DOHH2 (cell line): ENCODE measurements around the gene STX7.
A peak's percentile ranks its signal among the peaks of the same experiment; 100 is the strongest.

Source experiments
- H3F3A ChIP-seq: fragments of 200-600 bp; sonication (generic), shearing (Covaris generic); 2 replicates; pipeline ENCODE4 v1.6.0; 2016; ENCODE audit warnings: antibody characterized with exemption, mild to moderate bottlenecking; ENCODE audit not compliant: control insufficient read depth, insufficient read depth
- H3K27ac ChIP-seq: fragments of 200-600 bp; sonication (generic); 2 replicates; pipeline ENCODE4 v1.5.1; 2014; ENCODE audit warnings: low read depth, mild to moderate bottlenecking, low read length, moderate library complexity
- H3K27me3 ChIP-seq: fragments of 200-600 bp; sonication (generic); 2 replicates; pipeline ENCODE4 v1.6.1; 2014; ENCODE audit warnings: mild to moderate bottlenecking, low read length, mixed read lengths; ENCODE audit not compliant: control insufficient read depth
- H3K36me3 ChIP-seq: fragments of 200-600 bp; sonication (generic); 2 replicates; pipeline ENCODE4 v1.6.1; 2014; ENCODE audit warnings: mild to moderate bottlenecking, low read length, moderate library complexity, mixed read lengths; ENCODE audit not compliant: control insufficient read depth
- H3K4me1 ChIP-seq: fragments of 200-600 bp; sonication (generic); 2 replicates; pipeline ENCODE4 v1.6.1; 2014; ENCODE audit warnings: mild to moderate bottlenecking, low read length, mixed read lengths; ENCODE audit not compliant: control insufficient read depth
- H3K4me2 ChIP-seq: fragments of 200-600 bp; sonication (generic); 2 replicates; pipeline ENCODE4 v1.6.0; 2014; ENCODE audit warnings: mild to moderate bottlenecking, low read length, moderate library complexity
- H3K4me3 ChIP-seq: fragments of 200-600 bp; sonication (generic); 2 replicates; pipeline ENCODE4 v1.5.1; 2014; ENCODE audit warnings: mild to moderate bottlenecking, low read length, mixed read lengths
- H3K79me2 ChIP-seq: fragments of 200-600 bp; sonication (generic); 2 replicates; pipeline ENCODE4 v1.6.1; 2014; ENCODE audit warnings: mild to moderate bottlenecking, low read length, mixed read lengths; ENCODE audit not compliant: control insufficient read depth
- H3K9me2 ChIP-seq: fragments of 200-600 bp; sonication (generic); replicated peaks from 2 replicates; pipeline ENCODE4 v1.6.1; 2014; ENCODE audit warnings: mild to moderate bottlenecking, low read length, mixed read lengths; ENCODE audit not compliant: control insufficient read depth
- H3K9me3 ChIP-seq: fragments of 200-600 bp; sonication (generic); 2 replicates; pipeline ENCODE4 v1.6.1; 2014; ENCODE audit warnings: antibody characterized with exemption, low read length, mixed read lengths; ENCODE audit not compliant: control insufficient read depth, insufficient read depth
- H4K20me1 ChIP-seq: fragments of 200-600 bp; sonication (generic); 2 replicates; pipeline ENCODE4 v1.6.0; 2014; ENCODE audit warnings: low read depth, mild to moderate bottlenecking, antibody characterized with exemption, low read length, moderate library complexity; ENCODE audit not compliant: control insufficient read depth, insufficient read depth
- CTCF ChIP-seq: fragments of 200-600 bp; sonication (generic); IDR thresholded peaks from one replicate; pipeline ENCODE4 v1.5.1; 2014; ENCODE audit warnings: antibody characterized with exemption, mild to moderate bottlenecking, low read depth, low read length; ENCODE audit not compliant: poor library complexity, severe bottlenecking
- EZH2phosphoT487 ChIP-seq: fragments of 200-600 bp; sonication (generic); IDR thresholded peaks from 2 replicates; pipeline ENCODE4 v1.6.1; 2017; ENCODE audit warnings: borderline replicate concordance, mild to moderate bottlenecking, antibody characterized with exemption, low read length, moderate library complexity, mixed read lengths

STX7 gene

GRCh38 chr6:132515386-132515785 lies 2.5 kb upstream of the STX7 start:
- Histone ChIP-seq H3K4me1 (peaks cover 35% of the 10 kb centered on the region), H3K27me3 (no peaks in the 10 kb centered on the region), H3K27ac (no peak overlapping the region), H3K4me2 (no peak overlapping the region), H3K79me2 (peaks cover 33% of the 10 kb centered on the region), H3K9me2 (no peaks in the 10 kb centered on the region), H3K36me3 (peaks cover 19% of the 10 kb centered on the region), H4K20me1 (no peaks in the 10 kb centered on the region), H3K9me3 (no peaks in the 10 kb centered on the region), H3K4me3 (no peak overlapping the region), H3F3A (peaks cover 9% of the 10 kb centered on the region; the same call in 1 of the 2 replicates)
- TF ChIP-seq EZH2phosphoT487: no peak
- no peak for TF ChIP-seq CTCF

- H3K4me1 ChIP-seq: peaks cover 46% of the 10 kb centered on the region
- TF ChIP-seq CTCF: no peak
- TF ChIP-seq EZH2phosphoT487: no peak
- H4K20me1 ChIP-seq: no peaks in the 10 kb centered on the region
- H3K79me2 ChIP-seq: peaks cover 47% of the 10 kb centered on the region
- H3F3A ChIP-seq: peaks cover 9% of the 10 kb centered on the region; the same call in 1 of the 2 replicates
- peak overlapping the region; percentile 84 for H3K4me3 ChIP-seq
- H3K9me3 ChIP-seq: no peaks in the 10 kb centered on the region
- peaks cover 29% of the 10 kb centered on the region for H3K36me3 ChIP-seq
- no peaks in the 10 kb centered on the region for H3K9me2 ChIP-seq
- H3K27me3 ChIP-seq: no peaks in the 10 kb centered on the region
- peak overlapping the region; percentile 93 for H3K4me2 ChIP-seq
- peak overlapping the region; percentile 88 for H3K27ac ChIP-seq
These were observed 1.1 kb upstream of the STX7 start for GRCh38 chr6:132513831-132514545.

- Histone ChIP-seq H3K79me2 (peaks cover 64% of the 10 kb centered on the region), H3K9me2 (no peaks in the 10 kb centered on the region), H3F3A (peaks cover 14% of the 10 kb centered on the region; the same call in 1 of the 2 replicates), H3K27ac (peak overlapping the region; percentile 88), H4K20me1 (no peaks in the 10 kb centered on the region), H3K4me2 (peak overlapping the region; percentile 93), H3K4me1 (peaks cover 63% of the 10 kb centered on the region), H3K27me3 (no peaks in the 10 kb centered on the region), H3K9me3 (no peaks in the 10 kb centered on the region), H3K36me3 (peaks cover 46% of the 10 kb centered on the region), H3K4me3 (peak overlapping the region; percentile 84)
- TF ChIP-seq EZH2phosphoT487: no peak
- TF ChIP-seq CTCF: no peak
These were observed 626 bp downstream of the STX7 start for GRCh38 chr6:132512342-132512637.
